Psoas muscle (tissue), 8 donors: ENCODE measurements around the gene SYNPO2L. TPM values are rescaled to one million over a fixed set of nuclear protein-coding genes. Genes with fewer than 3 reads are reported as not detected.

ENCODE experiments used
- ATAC-seq, 4 donors: fragments of 200-7000 bp; cut with Tn5 transposase; one replicate each; pipeline ENCODE4 v1.9.1; 2020; ENCODE audit warnings: moderate library complexity in 3 of 4, mild to moderate bottlenecking in 2 of 4
- DNase-seq, 2 donors: peaks; one replicate each; pipeline ENCODE4 v3.0.0-alpha.2; 2020
- H3K27ac ChIP-seq: fragments of 200-600 bp; one replicate; pipeline ENCODE4 v1.8.0; 2022
- H3K27me3 ChIP-seq, 3 donors: fragments of 200-600 bp in 1 of 3; one replicate each; pipeline versions ENCODE4 v1.6.1 to v1.8.0; 2013 to 2022; ENCODE audit warnings: low read length in 2 of 3, mild to moderate bottlenecking in 2 of 3, moderate library complexity in 1 of 3; ENCODE audit not compliant: insufficient read depth in 3 of 3
- H3K36me3 ChIP-seq, 2 donors: fragments of 200-600 bp in 1 of 2; one replicate each; pipeline versions ENCODE4 v1.6.1 to v1.8.0; 2013 to 2022; ENCODE audit warnings: low read depth in 1 of 2, mild to moderate bottlenecking in 1 of 2, moderate library complexity in 1 of 2; ENCODE audit not compliant: insufficient read depth in 1 of 2
- H3K4me1 ChIP-seq: fragments of 200-600 bp; one replicate; pipeline ENCODE4 v1.8.0; 2022
- H3K4me3 ChIP-seq: fragments of 200-600 bp; one replicate; pipeline ENCODE4 v1.8.0; 2022; ENCODE audit warnings: mild to moderate bottlenecking
- H3K9me3 ChIP-seq: fragments of 200-600 bp; one replicate; pipeline ENCODE4 v1.8.0; 2022
- WGBS, 3 donors: extraction: QIAGEN DNeasy Blood & Tissue Kit; methylation state at CpG; one replicate each; pipeline versions ENCODE4 v1.1.6 to v1.1.7; 2013; 5-methylcytosine and 5-hydroxymethylcytosine counted together
- intact Hi-C, 2 donors: fragments of 100-400 bp; cut with DNase I; formaldehyde crosslinking; loops; one replicate each; pipeline versions ENCODE4 v1.11.0 to v1.14.2; 2022
- polyA plus RNA-seq, 3 donors: library from polyadenylated mRNA; stranded (reverse); fragments of 200-250 nt; gene quantifications; one replicate each; pipeline ENCODE4 v1.2.3, GENCODE V29; 2013
- total RNA-seq, 4 donors: library from RNA; stranded (reverse); fragmentation: NEBNext Ultra II Directional in 2 of 4; extraction: Animal tissue kit (Norgen Biotek cat#: 25700) in 2 of 4; gene quantifications; one replicate each; pipeline versions ENCODE4 v1.2.1 to v1.2.4, GENCODE V29; 2021 to 2023
- TF ChIP-seq, protein P1 (sequence below): fragments of 200-600 bp; IDR thresholded peaks from one replicate; pipeline ENCODE4 v1.8.0; 2022; ENCODE audit warnings: antibody characterized with exemption
- donor health status: healthy with polysubstance abuse.
- donor health status: DM: no; HTN: no; CAD: no; lungs with moderate emphysema.
- donor health status: Bipolar disorder and iron deficiency.
- donor health status: healthy.
- donor health status: DM: yes; HTN: yes; CAD: no.
- donor health status: DM: no; HTN: no; CAD: no.
- donor health status: DM: no; HTN: no; CAD: no.
- donor health status: DM: yes; HTN: yes; CAD: no.

SYNPO2L gene
- total and polyA plus RNA-seq, 7 donors, result 8.8 to 289 (median 132) TPM

DNA sequence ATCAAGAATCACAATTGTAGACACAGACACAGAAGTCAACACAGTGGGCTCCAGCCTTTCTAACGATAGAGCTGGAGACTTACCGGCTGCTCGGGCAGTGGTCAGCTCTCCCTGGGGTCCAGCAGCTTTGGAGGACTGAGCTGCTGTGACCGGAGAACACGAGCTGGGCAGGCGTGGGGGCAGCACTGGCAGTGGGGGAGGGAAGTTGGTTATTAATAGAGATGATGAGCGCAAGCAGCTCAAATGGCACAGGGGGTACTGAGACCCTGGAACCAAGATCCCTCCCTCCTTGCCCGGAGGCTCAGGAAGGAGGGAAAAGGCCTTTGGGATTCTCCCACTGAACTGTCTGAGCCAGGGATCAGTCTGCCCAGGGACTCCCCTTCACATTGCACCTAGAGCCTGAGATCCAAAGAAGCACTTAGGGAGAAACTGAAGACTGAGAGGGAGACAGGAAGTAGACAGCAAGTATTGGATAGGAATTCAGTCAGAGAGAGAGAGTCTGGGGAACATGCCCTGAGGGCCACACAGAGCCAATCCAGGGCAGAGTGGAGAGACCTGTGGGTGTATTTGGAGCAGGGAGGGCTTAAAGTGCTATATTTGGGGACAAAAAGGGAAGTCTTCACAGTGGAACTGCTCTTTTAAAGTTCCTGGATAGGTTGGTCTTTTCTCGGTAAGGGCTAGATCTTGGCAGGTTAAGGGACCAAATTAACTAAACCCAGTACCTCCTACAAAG, 14.3 kb downstream of the SYNPO2L start, which contains the start of gene MYOZ1:
Gene MYOZ1, minus strand, starts transcription at position 147 of the 733 bp plus-strand sequence. CDS start 1,457 bp downstream, outside the sequence.
- DNase-seq (peak; percentile 44 to 86), ATAC-seq (peak; percentile 73 to 84 (median 80))
- no peaks in the 10 kb centered on the region for H3K9me3 ChIP-seq
- H3K27ac ChIP-seq, result peak within 1 kb of the TSS; percentile 98
- H3K4me3 ChIP-seq, result peak within 1 kb of the TSS; percentile 77
- no peaks in the 10 kb centered on the region for H3K27me3 ChIP-seq
- TF ChIP-seq, protein P1, sequence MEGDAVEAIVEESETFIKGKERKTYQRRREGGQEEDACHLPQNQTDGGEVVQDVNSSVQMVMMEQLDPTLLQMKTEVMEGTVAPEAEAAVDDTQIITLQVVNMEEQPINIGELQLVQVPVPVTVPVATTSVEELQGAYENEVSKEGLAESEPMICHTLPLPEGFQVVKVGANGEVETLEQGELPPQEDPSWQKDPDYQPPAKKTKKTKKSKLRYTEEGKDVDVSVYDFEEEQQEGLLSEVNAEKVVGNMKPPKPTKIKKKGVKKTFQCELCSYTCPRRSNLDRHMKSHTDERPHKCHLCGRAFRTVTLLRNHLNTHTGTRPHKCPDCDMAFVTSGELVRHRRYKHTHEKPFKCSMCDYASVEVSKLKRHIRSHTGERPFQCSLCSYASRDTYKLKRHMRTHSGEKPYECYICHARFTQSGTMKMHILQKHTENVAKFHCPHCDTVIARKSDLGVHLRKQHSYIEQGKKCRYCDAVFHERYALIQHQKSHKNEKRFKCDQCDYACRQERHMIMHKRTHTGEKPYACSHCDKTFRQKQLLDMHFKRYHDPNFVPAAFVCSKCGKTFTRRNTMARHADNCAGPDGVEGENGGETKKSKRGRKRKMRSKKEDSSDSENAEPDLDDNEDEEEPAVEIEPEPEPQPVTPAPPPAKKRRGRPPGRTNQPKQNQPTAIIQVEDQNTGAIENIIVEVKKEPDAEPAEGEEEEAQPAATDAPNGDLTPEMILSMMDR, result no peak
- 21 to 30% (median 22%) methylated on average over 9 of the region's 9 CpGs for WGBS, 3 donors
- intact Hi-C loops, result loop anchor here (5.0 kb wide), 2 partner anchors 64 to 89 kb away; no protein-coding TSS in a partner anchor
- peaks cover 0 to 19% of the 10 kb centered on the region in 2 donors for H3K36me3 ChIP-seq
- peaks cover 34% of the 10 kb centered on the region for H3K4me1 ChIP-seq

DNA sequence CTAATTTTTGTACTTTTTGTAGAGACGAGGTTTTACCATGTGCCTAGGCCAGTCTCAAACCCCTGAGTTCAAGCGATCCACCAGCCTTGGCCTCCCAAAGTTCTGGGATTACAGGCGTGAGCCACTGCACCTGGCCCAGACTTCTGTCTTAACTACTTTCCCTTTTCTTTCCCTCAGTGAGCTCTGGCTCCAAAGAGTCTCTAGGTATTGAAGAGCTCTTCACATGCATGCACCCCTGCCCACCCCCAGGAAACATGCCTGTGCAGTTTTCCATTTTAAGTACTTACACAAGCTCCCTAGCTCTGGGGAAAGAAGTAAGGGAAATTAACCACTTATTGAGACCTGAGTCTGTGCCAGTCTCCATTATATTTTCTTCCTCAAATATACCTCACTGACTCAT, 16.5 kb downstream of the SYNPO2L start:
- TF ChIP-seq, protein P1, result no peak
- H3K27me3 ChIP-seq, result no peaks in the 10 kb centered on the region
- 31 to 44% (median 41%) methylated on average over 3 of the region's 3 CpGs for WGBS, 3 donors
- ATAC-seq (no peak), DNase-seq (no peak)
- intact Hi-C loops, result no loop called here
- H3K36me3 ChIP-seq, result peaks cover 0 to 25% of the 10 kb centered on the region in 2 donors
- H3K9me3 ChIP-seq, result no peaks in the 10 kb centered on the region
- peak overlapping the region; percentile 98 for H3K27ac ChIP-seq
- peak overlapping the region; percentile 77 for H3K4me3 ChIP-seq
- peaks cover 44% of the 10 kb centered on the region for H3K4me1 ChIP-seq

- Histone ChIP-seq H3K4me3 (peak overlapping the region; percentile 53), H3K4me1 (peaks cover 38% of the 10 kb centered on the region), H3K27ac (peak overlapping the region; percentile 98), H3K36me3 (peaks cover 0 to 59% of the 10 kb centered on the region in 2 donors), H3K27me3 (no peaks in the 10 kb centered on the region), H3K9me3 (no peaks in the 10 kb centered on the region)
- TF ChIP-seq, protein P1, result no peak
- 6 to 17% (median 7%) methylated on average over 1 of the region's 1 CpG for WGBS, 3 donors
- peak; percentile 26 to 82 for DNase-seq
- intact Hi-C loops, result loop anchor here in 1 of 2 donors (2.0 kb wide), 1 partner anchor 59 kb away; no protein-coding TSS in a partner anchor
- peak; percentile 89 to 93 (median 90) for ATAC-seq
These were observed 20.0 kb downstream of the SYNPO2L start for GRCh38 chr10:73635781-73636180.

GRCh38 chr10:73634421-73634820, 21.4 kb downstream of the SYNPO2L start:
- Histone ChIP-seq H3K9me3 (no peaks in the 10 kb centered on the region), H3K27ac (peak overlapping the region; percentile 98), H3K4me3 (peak overlapping the region; percentile 53), H3K27me3 (no peaks in the 10 kb centered on the region), H3K36me3 (peaks cover 0 to 59% of the 10 kb centered on the region in 2 donors), H3K4me1 (peaks cover 37% of the 10 kb centered on the region)
- ATAC-seq (peak in 2 of 4 donors; percentile 11 to 25), DNase-seq (no peak)
- intact Hi-C loops, result loop anchor here in 1 of 2 donors (2.0 kb wide), 1 partner anchor 58 kb away; no protein-coding TSS in a partner anchor
- 23 to 38% (median 35%) methylated on average over 5 of the region's 5 CpGs for WGBS, 3 donors
- TF ChIP-seq, protein P1, result no peak
